GM19099 (cell line): Measurements from ENCODE around the gene WDR90.

Experiments used
- POLR2A ChIP-seq: IDR thresholded peaks from 3 replicates; pipeline ENCODE4 v1.6.1; 2011; ENCODE audit warnings: low read depth; ENCODE audit not compliant: insufficient read length; ENCODE audit errors: extremely low read depth

WDR90 gene

GRCh38 chr16:705431-706188 lies 56.4 kb downstream of the WDR90 start, which contains the start of gene FBXL16:
TSS of gene FBXL16 (minus strand) at chr16:705801. CDS start at chr16:697405, 8,396 bp downstream.
- no peak for TF ChIP-seq POLR2A

GRCh38 chr16:706189-707061 lies 57.3 kb downstream of the WDR90 start:
- TF ChIP-seq POLR2A, result no peak

- TF ChIP-seq POLR2A, result no peak
These were observed 57.9 kb downstream of the WDR90 start for GRCh38 chr16:707062-707538.

GRCh38 chr16:708019-708418 lies 58.9 kb downstream of the WDR90 start:
- TF ChIP-seq POLR2A, result no peak

GRCh38 chr16:708959-709358 lies 59.8 kb downstream of the WDR90 start:
- no peak for TF ChIP-seq POLR2A

GRCh38 chr16:709566-710499 lies 60.7 kb downstream of the WDR90 start:
- no peak for TF ChIP-seq POLR2A

- TF ChIP-seq POLR2A, result no peak
These were observed 61.4 kb downstream of the WDR90 start for GRCh38 chr16:710500-711075.

GRCh38 chr16:711084-711483 lies 61.9 kb downstream of the WDR90 start:
- no peak for TF ChIP-seq POLR2A

- TF ChIP-seq POLR2A, result no peak
These were observed 62.6 kb downstream of the WDR90 start for GRCh38 chr16:711548-712320.

- TF ChIP-seq POLR2A, result no peak
These were observed 64.9 kb downstream of the WDR90 start for GRCh38 chr16:714079-714478.

GRCh38 chr16:714558-715476 lies 65.7 kb downstream of the WDR90 start, which contains the start of gene METRN:
TSS of gene METRN (plus strand) at chr16:715118. CDS start at chr16:715290, 172 bp downstream.
- TF ChIP-seq POLR2A, result peak; percentile 18

- TF ChIP-seq POLR2A, result no peak
These were observed 66.5 kb downstream of the WDR90 start for GRCh38 chr16:715477-716199.
